Effector memory CD4-positive, alpha-beta T cell (primary cell): Measurements from ENCODE around the gene RBKS.
"Not testable (repeated sequence)": the region's sequence is repeated elsewhere in the genome, so short reads cannot be mapped to it uniquely, and the experiment has no call there.

Experiments used
- DNase-seq, 3 donors: peaks; one replicate each; pipeline ENCODE4 v3.0.0-alpha.2; 2020
- H3K27ac ChIP-seq: 2 replicates; pipeline ENCODE4 v1.7.0; 2013; ENCODE audit warnings: mild to moderate bottlenecking, low read length, moderate library complexity; ENCODE audit not compliant: insufficient read depth, poor library complexity, severe bottlenecking
- H3K27me3 ChIP-seq: replicated peaks from 2 replicates; pipeline ENCODE4 v1.7.0; 2013; ENCODE audit warnings: mild to moderate bottlenecking, low read length; ENCODE audit not compliant: insufficient read depth, control insufficient read depth, poor library complexity, severe bottlenecking
- H3K36me3 ChIP-seq: 2 replicates; pipeline ENCODE4 v1.7.0; 2013; ENCODE audit warnings: mild to moderate bottlenecking, low read length, moderate library complexity; ENCODE audit not compliant: control insufficient read depth, insufficient read depth
- H3K4me1 ChIP-seq: 2 replicates; pipeline ENCODE4 v1.7.0; 2013; ENCODE audit warnings: low read length, mild to moderate bottlenecking; ENCODE audit not compliant: control insufficient read depth, insufficient read depth, poor library complexity, severe bottlenecking
- H3K4me3 ChIP-seq: 2 replicates; pipeline ENCODE4 v1.7.0; 2013; ENCODE audit warnings: low read length, low read depth, mild to moderate bottlenecking; ENCODE audit not compliant: insufficient read depth, poor library complexity, severe bottlenecking
- H3K9me3 ChIP-seq: 2 replicates; pipeline ENCODE4 v1.7.0; 2013; ENCODE audit warnings: mild to moderate bottlenecking, low read length, moderate library complexity; ENCODE audit not compliant: control insufficient read depth

Gene RBKS

DNA sequence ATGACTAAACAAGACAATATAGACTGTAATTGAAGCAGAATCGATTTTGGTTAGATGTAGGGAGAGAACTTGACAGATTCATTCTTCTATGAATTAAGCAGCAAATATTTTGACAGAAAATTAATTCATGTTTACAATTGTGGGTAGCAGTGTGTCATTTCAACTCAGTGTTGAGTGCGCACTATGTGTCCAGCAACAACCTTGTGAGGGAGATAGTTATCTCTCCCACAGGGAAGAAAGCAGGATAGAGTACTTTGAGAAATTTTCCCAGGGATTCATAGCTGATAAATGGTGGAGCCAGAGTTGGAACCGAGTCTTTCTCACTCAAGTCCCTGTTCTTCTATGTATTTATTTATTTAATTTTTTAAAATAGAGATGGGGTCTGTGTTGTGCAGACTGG is 113.5 kb downstream of the RBKS start:
- DNase-seq: no peak
- Histone ChIP-seq H3K27me3 (no peaks in the 10 kb centered on the region), H3K4me3 (no peak overlapping the region), H3K4me1 (peaks cover 6% of the 10 kb centered on the region), H3K9me3 (no peaks in the 10 kb centered on the region), H3K27ac (no peak overlapping the region), H3K36me3 (peaks cover 13% of the 10 kb centered on the region)

DNA sequence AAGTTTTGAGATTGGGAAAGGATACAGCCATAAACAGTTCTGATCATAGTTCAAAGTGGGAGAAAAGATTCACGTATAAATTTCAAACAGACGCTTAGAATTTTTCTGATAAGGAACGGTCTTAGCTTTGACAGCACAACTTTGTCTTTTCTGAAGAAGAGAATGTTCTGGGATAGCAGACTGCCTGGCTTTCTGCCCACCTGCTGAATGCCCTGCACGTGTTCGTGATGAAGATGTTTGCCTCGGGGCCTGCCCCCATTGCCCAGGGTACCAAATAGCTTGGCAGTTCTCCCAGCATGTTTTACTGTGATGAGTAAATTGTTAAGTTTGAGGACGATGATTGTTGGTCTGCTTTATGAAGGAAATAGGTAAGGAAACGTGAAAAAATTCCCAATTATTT is 114.1 kb downstream of the RBKS start:
- Histone ChIP-seq H3K27me3 (no peaks in the 10 kb centered on the region), H3K4me1 (peaks cover 8% of the 10 kb centered on the region), H3K9me3 (no peaks in the 10 kb centered on the region), H3K4me3 (no peak overlapping the region), H3K36me3 (peaks cover 13% of the 10 kb centered on the region), H3K27ac (no peak overlapping the region)
- no peak for DNase-seq

- Histone ChIP-seq H3K27ac (no peak overlapping the region), H3K4me3 (no peak overlapping the region)
Observed at GRCh38 chr2:27773959-27774358, 116.2 kb downstream of the RBKS start.

DNA sequence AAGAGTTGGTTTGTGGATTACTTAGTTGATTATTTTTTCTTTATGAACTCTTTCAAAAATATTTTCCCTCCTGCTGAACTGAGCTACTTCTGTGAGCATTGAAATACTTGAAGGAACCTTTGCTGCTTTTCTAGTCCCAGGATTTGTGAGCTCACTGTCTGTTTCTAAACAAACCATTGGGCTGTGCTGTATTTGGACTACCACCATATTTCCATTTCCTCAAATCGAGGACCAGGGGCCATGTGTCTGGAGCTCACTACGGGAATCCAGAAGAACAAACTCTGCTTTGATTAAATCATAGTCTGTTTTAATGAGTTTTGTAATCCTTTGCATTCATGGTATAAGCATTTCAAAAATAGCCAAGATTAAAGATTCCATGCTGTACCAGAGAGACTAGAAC is 117.4 kb downstream of the RBKS start:
- Histone ChIP-seq H3K9me3 (no peaks in the 10 kb centered on the region), H3K27ac (peak overlapping the region; percentile 92), H3K4me1 (peaks cover 10% of the 10 kb centered on the region), H3K36me3 (no peaks in the 10 kb centered on the region), H3K4me3 (no peak overlapping the region), H3K27me3 (no peaks in the 10 kb centered on the region)
- no peak for DNase-seq

More at GRCh38 chr2:27773959-27774358, 116.2 kb downstream of the RBKS start:
- Histone ChIP-seq H3K9me3 (no peaks in the 10 kb centered on the region), H3K27me3 (no peaks in the 10 kb centered on the region), H3K4me1 (peaks cover 10% of the 10 kb centered on the region), H3K36me3 (no peaks in the 10 kb centered on the region)
- no peak for DNase-seq

- Histone ChIP-seq H3K36me3 (no peaks in the 10 kb centered on the region), H3K4me1 (peaks cover 10% of the 10 kb centered on the region), H3K4me3 (peak within 1 kb of the TSS; percentile 96), H3K9me3 (no peaks in the 10 kb centered on the region), H3K27me3 (no peaks in the 10 kb centered on the region), H3K27ac (peak within 1 kb of the TSS; percentile 92)
- DNase-seq: peak; percentile 77 to 87 (median 82)
Observed at GRCh38 chr2:27771548-27772335, 118.4 kb downstream of the RBKS start, which contains the start of gene MRPL33. MRPL33 (plus strand) TSS chr2:27771719; CDS start chr2:27771778, 59 bp downstream.

- Histone ChIP-seq H3K9me3 (no peaks in the 10 kb centered on the region), H3K36me3 (no peaks in the 10 kb centered on the region), H3K4me3 (peak overlapping the region; percentile 96), H3K27ac (peak overlapping the region; percentile 92), H3K4me1 (peaks cover 10% of the 10 kb centered on the region), H3K27me3 (no peaks in the 10 kb centered on the region)
- no peak for DNase-seq
Observed at GRCh38 chr2:27771202-27771547, 119.0 kb downstream of the RBKS start.

- Histone ChIP-seq H3K27ac (no peak overlapping the region), H3K9me3 (no peaks in the 10 kb centered on the region), H3K4me3 (no peak overlapping the region), H3K27me3 (no peaks in the 10 kb centered on the region), H3K36me3 (no peaks in the 10 kb centered on the region), H3K4me1 (peaks cover 3% of the 10 kb centered on the region)
- DNase-seq: no peak
Observed at GRCh38 chr2:27766287-27766661, 123.9 kb downstream of the RBKS start.

GRCh38 chr2:27765621-27766286 is 124.4 kb downstream of the RBKS start:
- Histone ChIP-seq H3K4me1 (no peaks in the 10 kb centered on the region), H3K27me3 (no peaks in the 10 kb centered on the region), H3K36me3 (no peaks in the 10 kb centered on the region), H3K4me3 (peak overlapping the region; percentile 7), H3K27ac (no peak overlapping the region), H3K9me3 (no peaks in the 10 kb centered on the region)
- DNase-seq: peak in 2 of 3 donors; percentile 6 to 28

DNA sequence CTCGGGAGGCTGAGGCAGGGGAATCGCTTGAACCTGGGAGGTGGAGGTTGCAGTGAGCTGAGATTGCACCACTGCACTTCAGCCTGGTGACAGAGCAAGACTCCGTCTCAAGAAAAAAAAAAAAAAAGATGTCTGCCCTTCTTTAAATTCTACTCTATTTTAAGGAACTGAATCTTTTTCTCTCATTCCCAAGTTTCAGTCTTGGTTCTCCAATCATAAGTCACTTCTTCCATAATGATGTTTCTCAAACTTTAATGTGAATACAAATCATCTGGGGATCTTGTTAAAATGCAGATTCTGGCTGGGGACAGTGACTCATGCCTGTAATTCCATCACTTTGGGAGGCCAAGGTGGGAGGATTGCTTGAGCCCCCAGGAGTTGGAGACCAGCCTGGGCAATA is 125.7 kb downstream of the RBKS start:
- not testable (repeated sequence) for DNase-seq, H3K27me3 ChIP-seq, H3K4me1 ChIP-seq, H3K4me3 ChIP-seq, H3K36me3 ChIP-seq, H3K27ac ChIP-seq, H3K9me3 ChIP-seq

DNA sequence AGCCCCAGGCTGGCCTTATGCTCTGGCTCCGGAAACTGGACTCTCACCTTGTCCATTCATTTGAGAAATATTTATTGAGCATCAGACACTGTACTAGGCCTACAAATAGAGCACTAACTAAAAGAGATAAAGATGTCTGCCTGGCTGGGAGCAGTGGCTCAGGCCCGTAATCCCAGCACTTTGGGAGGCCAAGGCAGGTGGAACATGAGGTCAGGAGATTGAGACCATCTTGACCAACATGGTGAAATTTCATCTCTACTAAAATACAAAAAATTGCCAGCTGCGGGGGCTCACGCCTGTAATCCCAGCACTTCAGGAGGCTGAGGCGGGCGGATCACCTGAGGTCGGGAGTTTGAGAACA is 126.3 kb downstream of the RBKS start:
- Histone ChIP-seq H3K9me3 (no peaks in the 10 kb centered on the region), H3K4me1 (no peaks in the 10 kb centered on the region), H3K4me3 (no peak overlapping the region), H3K27me3 (no peaks in the 10 kb centered on the region), H3K27ac (no peak overlapping the region), H3K36me3 (no peaks in the 10 kb centered on the region)
- no peak for DNase-seq
